Calu3 (cell line): ENCODE results near the gene EPHA8. TPM values are rescaled to one million over a fixed set of nuclear protein-coding genes. Genes with fewer than 3 reads are reported as not detected.
A peak's percentile ranks its signal among the peaks of the same experiment; 100 is the strongest.

Experiments
- BruUV-seq: library from RNA; stranded (reverse); fragments of 400-500 nt; replicated peaks from 2 replicates; lab custom pipeline; 2021; lab: Mats Ljungman, UMichigan
- CTCF ChIA-PET: fragments of 300-600 bp; sonication (Branson Sonifier 250); formaldehyde crosslinking; loops from one replicate; lab custom pipeline; 2022; ENCODE audit warnings: antibody characterized with exemption; lab: Charles Lee
- DNase-seq: peaks from one replicate; pipeline ENCODE4 v3.0.0; 2022
- H3K27ac Mint-ChIP-seq: one replicate; pipeline ENCODE4 v1.8.0; 2022; ENCODE audit warnings: mixed read lengths; ENCODE audit not compliant: unreplicated experiment
- H3K27me3 Mint-ChIP-seq: one replicate; pipeline ENCODE4 v1.8.0; 2022; ENCODE audit warnings: mixed read lengths; ENCODE audit not compliant: unreplicated experiment
- H3K36me3 Mint-ChIP-seq: one replicate; pipeline ENCODE4 v1.8.0; 2022; ENCODE audit warnings: mild to moderate bottlenecking, moderate library complexity, mixed read lengths; ENCODE audit not compliant: insufficient read depth, unreplicated experiment
- H3K4me1 Mint-ChIP-seq: one replicate; pipeline ENCODE4 v1.8.0; 2022; ENCODE audit warnings: mild to moderate bottlenecking, low read depth, mixed read lengths; ENCODE audit not compliant: unreplicated experiment
- H3K4me3 Mint-ChIP-seq: one replicate; pipeline ENCODE4 v1.8.0; 2022; ENCODE audit warnings: mild to moderate bottlenecking, low read depth, moderate library complexity, mixed read lengths; ENCODE audit not compliant: unreplicated experiment
- H3K9me3 Mint-ChIP-seq: one replicate; pipeline ENCODE4 v1.8.0; 2022; ENCODE audit warnings: low read depth, mixed read lengths; ENCODE audit not compliant: unreplicated experiment
- CTCF ChIP-seq: fragments of 200-600 bp; IDR thresholded peaks from one replicate; pipeline ENCODE4 v1.8.0; 2022; ENCODE audit warnings: antibody characterized with exemption; ENCODE audit not compliant: unreplicated experiment
- intact Hi-C: fragments of 100-400 bp; cut with micrococcal nuclease; formaldehyde crosslinking; loops from one replicate; pipeline ENCODE4 v1.10.0; 2022; ENCODE audit not compliant: unreplicated experiment
- total RNA-seq: library from RNA; stranded (reverse); gene quantifications from 2 replicates; pipeline ENCODE4 v1.2.3, GENCODE V29; 2022

EPHA8 gene
- total RNA-seq, 1 experiment from 2014 or later = not detected

- CTCF ChIA-PET = no interaction called here
- intact Hi-C loops = no loop called here
- H3K36me3 Mint-ChIP-seq = no peaks in the 10 kb centered on the region
- no peak for DNase-seq
- no peak for TF ChIP-seq CTCF
- no peaks in the 10 kb centered on the region for H3K4me1 Mint-ChIP-seq
- no peak overlapping the region for H3K27ac Mint-ChIP-seq
- H3K27me3 Mint-ChIP-seq = peaks cover 85% of the 10 kb centered on the region
- no peak overlapping the region for H3K4me3 Mint-ChIP-seq
- no TSS peak for BruUV-seq
- H3K9me3 Mint-ChIP-seq = no peaks in the 10 kb centered on the region
Observed at GRCh38 chr1:22597301-22597965, 34.1 kb downstream of the EPHA8 start.

GRCh38 chr1:22597996-22598395 is 34.7 kb downstream of the EPHA8 start:
- no peaks in the 10 kb centered on the region for H3K9me3 Mint-ChIP-seq
- BruUV-seq = no TSS peak
- H3K4me1 Mint-ChIP-seq = no peaks in the 10 kb centered on the region

GRCh38 chr1:22598736-22599135 is 35.4 kb downstream of the EPHA8 start:
- no peak for DNase-seq
- Mint-ChIP-seq H3K9me3 (no peaks in the 10 kb centered on the region), H3K27ac (no peak overlapping the region), H3K4me1 (no peaks in the 10 kb centered on the region), H3K27me3 (peaks cover 88% of the 10 kb centered on the region), H3K36me3 (no peaks in the 10 kb centered on the region), H3K4me3 (no peak overlapping the region)
- intact Hi-C loops = no loop called here
- CTCF ChIA-PET = no interaction called here
- no TSS peak for BruUV-seq
- no peak for TF ChIP-seq CTCF

More at GRCh38 chr1:22597996-22598395, 34.7 kb downstream of the EPHA8 start:
- no peak overlapping the region for H3K4me3 Mint-ChIP-seq
- intact Hi-C loops = no loop called here
- peaks cover 85% of the 10 kb centered on the region for H3K27me3 Mint-ChIP-seq
- H3K27ac Mint-ChIP-seq = no peak overlapping the region
- CTCF ChIA-PET = no interaction called here
- no peak for DNase-seq
- no peak for TF ChIP-seq CTCF
- H3K36me3 Mint-ChIP-seq = no peaks in the 10 kb centered on the region

GRCh38 chr1:22600071-22600816 is 37.0 kb downstream of the EPHA8 start:
- TF ChIP-seq CTCF = no peak
- Mint-ChIP-seq H3K4me3 (no peak overlapping the region), H3K4me1 (no peaks in the 10 kb centered on the region), H3K27me3 (peaks cover 90% of the 10 kb centered on the region), H3K36me3 (no peaks in the 10 kb centered on the region), H3K9me3 (no peaks in the 10 kb centered on the region), H3K27ac (no peak overlapping the region)
- CTCF ChIA-PET = interaction anchor here (0.6 kb wide), 1 partner anchor 425 kb away, joined by 4 read pairs; no protein-coding TSS in a partner anchor
- intact Hi-C loops = no loop called here
- BruUV-seq = no TSS peak
- DNase-seq = peak; percentile 41
